NCI-H146 treated with DMSO at 0.1 percent for 48 hours (cell line): ENCODE data around the gene NPHP3.
A peak's percentile ranks its signal among the peaks of the same experiment; 100 is the strongest.

Experiments
- DNase-seq: peaks from one replicate; lab custom pipeline; 2025; ENCODE audit not compliant: unreplicated experiment; lab: John Stamatoyannopoulos, UW

NPHP3 gene

GRCh38 chr3:132703733-132704132, 18.5 kb downstream of the NPHP3 start:
- DNase-seq = no peak

- DNase-seq = no peak
Observed at GRCh38 chr3:132695422-132695821, 26.8 kb downstream of the NPHP3 start.

DNA sequence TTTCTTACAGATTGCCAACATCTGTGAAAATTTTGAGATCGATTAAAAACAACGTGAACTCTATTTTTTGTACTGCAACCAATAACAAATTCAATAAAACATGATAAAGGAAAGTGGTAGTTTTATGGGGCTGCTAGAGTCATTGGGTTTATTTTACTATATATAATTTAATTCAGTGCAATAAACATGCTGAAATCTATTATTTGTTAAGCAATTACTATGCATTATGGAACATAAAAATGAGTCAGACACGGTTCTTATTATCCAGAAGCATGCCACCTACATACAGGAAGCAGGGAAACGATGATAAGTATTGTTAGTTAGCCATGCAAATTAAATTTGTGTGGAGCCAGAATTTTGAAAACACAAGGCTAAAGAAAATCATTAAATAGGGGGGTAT, 27.2 kb downstream of the NPHP3 start:
- DNase-seq = no peak

GRCh38 chr3:132690040-132690439, 32.2 kb downstream of the NPHP3 start:
- no peak for DNase-seq

GRCh38 chr3:132682201-132682600, 40.0 kb downstream of the NPHP3 start:
- DNase-seq = no peak

- no peak for DNase-seq
Observed at GRCh38 chr3:132681421-132681820, 40.8 kb downstream of the NPHP3 start.

GRCh38 chr3:132679911-132680310, 42.3 kb downstream of the NPHP3 start:
- no peak for DNase-seq

GRCh38 chr3:132675408-132675807, 46.8 kb downstream of the NPHP3 start:
- DNase-seq = no peak

- DNase-seq = no peak
Observed at GRCh38 chr3:132669256-132669777, 52.9 kb downstream of the NPHP3 start.

DNA sequence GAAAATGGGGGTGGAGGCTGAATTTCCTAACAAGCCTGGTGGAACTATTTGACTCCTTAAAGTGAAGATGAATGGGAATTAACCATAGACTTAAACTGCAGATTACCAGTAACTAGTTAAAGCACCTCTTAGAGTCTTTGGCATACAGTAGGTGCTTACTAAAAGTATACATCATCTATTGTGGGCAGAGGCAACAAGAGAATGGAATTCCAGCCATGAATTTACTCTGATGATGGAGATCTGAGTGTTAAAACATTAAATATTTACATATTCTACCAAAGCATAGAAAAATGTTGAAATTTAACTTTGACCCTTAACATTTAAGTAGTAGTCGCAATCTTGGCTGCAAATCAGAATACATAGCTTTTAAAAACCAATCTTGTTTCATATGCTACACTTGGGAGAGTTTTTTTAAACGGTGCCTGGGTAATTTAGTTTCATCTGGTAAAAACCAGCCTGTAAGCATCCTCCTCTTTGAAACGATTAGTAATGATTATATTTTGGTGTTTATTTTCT, 56.9 kb downstream of the NPHP3 start:
- no peak for DNase-seq

GRCh38 chr3:132662212-132662611, 60.0 kb downstream of the NPHP3 start:
- peak; percentile 25 for DNase-seq

GRCh38 chr3:132661101-132661500, 61.1 kb downstream of the NPHP3 start:
- no peak for DNase-seq

DNA sequence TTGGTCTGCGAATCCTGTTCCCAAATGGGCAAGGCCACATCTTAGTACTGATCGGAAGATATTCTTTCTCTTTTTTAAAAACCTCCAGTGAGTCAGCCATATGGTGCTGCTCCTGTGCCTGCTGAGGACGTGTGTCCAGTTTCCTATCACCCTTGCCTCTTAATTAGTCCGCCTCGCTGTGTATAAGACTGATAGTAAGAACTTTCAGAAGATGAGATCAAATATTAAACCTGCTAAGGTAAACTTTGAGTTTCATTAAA, 61.5 kb downstream of the NPHP3 start:
- DNase-seq = no peak

- peak; percentile 77 for DNase-seq
Observed at GRCh38 chr3:132660052-132660810, 62.0 kb downstream of the NPHP3 start, which contains the start of gene UBA5. Gene UBA5 (plus strand): TSS chr3:132660329. CDS start chr3:132660538, 209 bp downstream.

DNA sequence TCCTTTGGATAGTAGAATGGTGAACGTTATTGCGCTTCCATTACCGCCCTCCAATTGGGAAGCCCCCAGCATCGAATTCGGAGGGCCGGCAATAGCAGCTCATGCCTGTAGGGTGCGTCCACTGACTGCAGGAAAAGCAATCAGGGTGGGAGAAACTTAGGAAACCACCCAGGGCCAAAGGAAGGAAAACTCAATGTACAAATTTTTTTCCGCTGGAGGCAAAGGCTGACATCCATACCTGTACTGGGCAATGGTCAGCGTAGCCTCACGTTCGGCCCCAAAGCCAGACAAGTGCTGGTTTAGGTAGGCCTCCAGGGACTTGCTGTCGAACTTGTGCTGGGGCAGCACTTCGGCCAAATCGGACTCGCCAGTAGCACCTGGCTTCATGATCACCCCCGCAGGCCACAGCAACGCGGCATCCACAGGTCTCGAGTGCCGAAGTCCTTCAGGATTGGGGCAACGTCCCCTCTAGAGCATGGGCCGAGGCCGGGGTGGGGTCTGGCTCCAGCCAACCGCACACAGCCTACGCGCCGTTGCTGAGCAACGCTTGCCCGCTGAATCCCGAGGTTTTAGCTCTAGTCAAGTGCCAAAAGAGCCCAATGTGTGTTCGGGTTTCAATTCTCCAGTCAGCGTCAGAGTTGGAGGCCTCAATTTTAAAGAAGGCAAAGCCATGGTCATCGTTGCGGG, 62.7 kb downstream of the NPHP3 start, which contains the start of gene ACAD11:
Gene ACAD11 (minus strand): TSS at position 445 of the 687 bp plus-strand sequence. CDS start 58 bp downstream, at position 387.
- DNase-seq = peak; percentile 78

DNA sequence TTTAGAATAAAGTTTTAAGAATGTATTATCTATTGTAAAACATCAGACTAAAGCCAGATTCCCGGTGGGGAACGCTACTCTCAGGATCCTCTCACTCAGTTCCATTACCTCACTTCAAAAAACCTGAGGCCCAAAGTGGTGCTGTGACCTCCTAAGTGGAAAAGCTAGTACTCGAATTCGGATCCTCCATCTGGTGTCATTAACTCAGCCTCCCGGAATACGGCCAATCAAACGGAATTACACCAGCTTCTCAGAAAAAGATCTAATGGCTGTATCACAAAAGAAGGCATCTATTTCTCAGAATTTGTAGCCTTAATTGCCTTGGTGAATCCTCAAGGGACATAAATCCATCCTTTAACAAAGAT, 63.2 kb downstream of the NPHP3 start:
- DNase-seq = no peak

- DNase-seq = no peak
Observed at GRCh38 chr3:132657869-132658747, 64.1 kb downstream of the NPHP3 start.

- no peak for DNase-seq
Observed at GRCh38 chr3:132655471-132655870, 66.7 kb downstream of the NPHP3 start.

DNA sequence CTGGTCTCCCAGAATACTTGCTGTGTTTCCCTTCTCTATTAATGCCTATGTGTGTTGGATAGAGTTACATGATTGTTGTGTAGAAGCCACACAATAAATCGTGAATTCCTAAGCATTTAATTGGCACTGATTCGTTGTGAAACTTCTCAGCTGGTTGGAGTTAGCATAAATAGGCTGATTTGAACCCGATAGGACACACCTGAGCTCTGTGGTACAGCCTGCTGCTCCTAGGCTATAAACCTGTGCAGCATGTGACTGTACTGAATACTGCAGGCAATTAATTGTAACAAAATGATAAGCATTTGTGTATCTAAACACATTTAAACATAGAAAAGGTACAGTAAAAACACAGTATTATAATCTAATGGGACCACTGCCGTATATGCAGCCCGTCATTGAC, 67.5 kb downstream of the NPHP3 start:
- DNase-seq = no peak

DNA sequence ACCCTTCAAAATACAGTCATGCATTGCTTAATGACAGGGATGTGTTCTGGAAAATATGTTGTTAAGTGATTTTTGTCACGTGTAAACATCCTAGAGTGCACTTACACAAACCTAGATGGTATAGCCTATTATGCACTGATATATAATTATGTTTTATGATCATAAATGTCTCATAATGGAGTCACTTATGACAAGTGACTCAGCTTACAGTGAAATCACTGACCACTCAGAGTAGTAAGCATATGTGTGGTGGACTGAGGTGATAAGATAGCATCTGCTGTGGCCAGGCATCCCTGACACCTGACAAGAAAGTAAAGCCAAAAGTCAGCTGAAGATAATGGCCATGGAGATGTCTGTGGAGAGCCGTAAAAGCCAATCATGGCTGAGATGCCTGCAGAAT, 68.0 kb downstream of the NPHP3 start:
- DNase-seq = no peak

- no peak for DNase-seq
Observed at GRCh38 chr3:132652640-132653270, 69.5 kb downstream of the NPHP3 start.
